Calu3 (cell line): ENCODE results near the gene SNX32. TPM values are rescaled to one million over a fixed set of nuclear protein-coding genes. Genes with fewer than 3 reads are reported as not detected.
A peak's percentile ranks its signal among the peaks of the same experiment; 100 is the strongest.

Experiments used
- BruUV-seq: library from RNA; stranded (reverse); fragments of 400-500 nt; replicated peaks from 2 replicates; lab custom pipeline; 2021; lab: Mats Ljungman, UMichigan
- CTCF ChIA-PET: fragments of 300-600 bp; sonication (Branson Sonifier 250); formaldehyde crosslinking; loops from one replicate; lab custom pipeline; 2022; ENCODE audit warnings: antibody characterized with exemption; lab: Charles Lee
- DNase-seq: peaks from one replicate; pipeline ENCODE4 v3.0.0; 2022
- H3K27ac Mint-ChIP-seq: one replicate; pipeline ENCODE4 v1.8.0; 2022; ENCODE audit warnings: mixed read lengths; ENCODE audit not compliant: unreplicated experiment
- H3K27me3 Mint-ChIP-seq: one replicate; pipeline ENCODE4 v1.8.0; 2022; ENCODE audit warnings: mixed read lengths; ENCODE audit not compliant: unreplicated experiment
- H3K36me3 Mint-ChIP-seq: one replicate; pipeline ENCODE4 v1.8.0; 2022; ENCODE audit warnings: mild to moderate bottlenecking, moderate library complexity, mixed read lengths; ENCODE audit not compliant: insufficient read depth, unreplicated experiment
- H3K4me1 Mint-ChIP-seq: one replicate; pipeline ENCODE4 v1.8.0; 2022; ENCODE audit warnings: mild to moderate bottlenecking, low read depth, mixed read lengths; ENCODE audit not compliant: unreplicated experiment
- H3K4me3 Mint-ChIP-seq: one replicate; pipeline ENCODE4 v1.8.0; 2022; ENCODE audit warnings: mild to moderate bottlenecking, low read depth, moderate library complexity, mixed read lengths; ENCODE audit not compliant: unreplicated experiment
- H3K9me3 Mint-ChIP-seq: one replicate; pipeline ENCODE4 v1.8.0; 2022; ENCODE audit warnings: low read depth, mixed read lengths; ENCODE audit not compliant: unreplicated experiment
- intact Hi-C: fragments of 100-400 bp; cut with micrococcal nuclease; formaldehyde crosslinking; loops from one replicate; pipeline ENCODE4 v1.10.0; 2022; ENCODE audit not compliant: unreplicated experiment
- total RNA-seq: library from RNA; stranded (reverse); gene quantifications from 2 replicates; pipeline ENCODE4 v1.2.3, GENCODE V29; 2022
- TF ChIP-seq, protein P1 (sequence below): fragments of 200-600 bp; IDR thresholded peaks from one replicate; pipeline ENCODE4 v1.8.0; 2022; ENCODE audit warnings: antibody characterized with exemption; ENCODE audit not compliant: unreplicated experiment

SNX32 gene
- total RNA-seq, 1 experiment from 2014 or later: not detected

GRCh38 chr11:65789230-65790103, 44.3 kb upstream of the SNX32 start:
- CTCF ChIA-PET: interaction anchor here (0.7 to 1.3 kb wide), 4 partner anchors 10 to 51 kb away, joined by 3 to 5 read pairs (median 4); no protein-coding TSS in a partner anchor
- H3K27ac Mint-ChIP-seq: no peak overlapping the region
- intact Hi-C loops: no loop called here
- TF ChIP-seq, protein P1, sequence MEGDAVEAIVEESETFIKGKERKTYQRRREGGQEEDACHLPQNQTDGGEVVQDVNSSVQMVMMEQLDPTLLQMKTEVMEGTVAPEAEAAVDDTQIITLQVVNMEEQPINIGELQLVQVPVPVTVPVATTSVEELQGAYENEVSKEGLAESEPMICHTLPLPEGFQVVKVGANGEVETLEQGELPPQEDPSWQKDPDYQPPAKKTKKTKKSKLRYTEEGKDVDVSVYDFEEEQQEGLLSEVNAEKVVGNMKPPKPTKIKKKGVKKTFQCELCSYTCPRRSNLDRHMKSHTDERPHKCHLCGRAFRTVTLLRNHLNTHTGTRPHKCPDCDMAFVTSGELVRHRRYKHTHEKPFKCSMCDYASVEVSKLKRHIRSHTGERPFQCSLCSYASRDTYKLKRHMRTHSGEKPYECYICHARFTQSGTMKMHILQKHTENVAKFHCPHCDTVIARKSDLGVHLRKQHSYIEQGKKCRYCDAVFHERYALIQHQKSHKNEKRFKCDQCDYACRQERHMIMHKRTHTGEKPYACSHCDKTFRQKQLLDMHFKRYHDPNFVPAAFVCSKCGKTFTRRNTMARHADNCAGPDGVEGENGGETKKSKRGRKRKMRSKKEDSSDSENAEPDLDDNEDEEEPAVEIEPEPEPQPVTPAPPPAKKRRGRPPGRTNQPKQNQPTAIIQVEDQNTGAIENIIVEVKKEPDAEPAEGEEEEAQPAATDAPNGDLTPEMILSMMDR: no peak
- peaks cover 48% of the 10 kb centered on the region for H3K4me1 Mint-ChIP-seq
- no peaks in the 10 kb centered on the region for H3K9me3 Mint-ChIP-seq
- peaks cover 64% of the 10 kb centered on the region for H3K36me3 Mint-ChIP-seq
- H3K27me3 Mint-ChIP-seq: no peaks in the 10 kb centered on the region
- peak overlapping the region; percentile 86 for H3K4me3 Mint-ChIP-seq
- no peak for DNase-seq
- BruUV-seq: TSS peak; percentile 47

DNA sequence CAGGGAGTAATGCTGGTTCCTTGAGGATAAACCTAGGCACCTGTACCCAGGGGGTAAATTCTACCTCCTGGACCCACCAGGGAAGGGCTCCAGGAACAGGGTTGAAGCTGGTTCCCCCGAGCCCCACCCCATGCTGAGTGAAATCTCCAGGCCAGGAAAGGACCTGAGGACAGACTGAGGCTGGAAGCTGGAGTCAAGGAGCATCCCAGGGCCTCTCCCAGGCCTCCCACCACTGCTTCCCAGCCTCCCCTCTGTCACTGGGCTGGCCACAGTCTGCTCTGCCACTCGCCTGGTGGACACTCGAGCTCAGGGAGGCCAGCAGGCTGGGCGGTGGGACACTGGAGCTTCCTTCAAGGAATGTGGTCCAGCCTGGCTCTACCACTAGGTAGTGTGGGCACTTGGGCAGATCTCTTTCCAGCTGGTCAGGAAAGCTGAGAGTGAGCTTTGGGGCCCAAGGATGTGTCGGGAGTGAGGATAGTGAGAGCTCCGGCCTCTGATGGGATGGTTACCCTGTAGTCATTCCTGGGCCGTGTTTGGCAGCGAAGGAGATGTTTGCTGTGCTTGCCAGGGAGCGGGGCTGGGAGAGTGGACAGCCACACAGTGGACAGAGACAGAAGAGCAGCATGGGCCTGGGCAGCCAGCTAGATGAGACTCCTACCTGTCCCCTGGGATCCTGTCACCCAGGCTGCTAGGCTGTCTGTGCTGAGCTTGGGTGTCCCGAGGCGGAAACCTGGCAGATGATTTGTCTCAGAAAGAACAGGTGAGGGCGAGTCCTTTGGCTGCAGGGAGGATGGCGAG, 43.5 kb upstream of the SNX32 start:
- no peaks in the 10 kb centered on the region for H3K27me3 Mint-ChIP-seq
- peaks cover 72% of the 10 kb centered on the region for H3K36me3 Mint-ChIP-seq
- TF ChIP-seq, protein P1: no peak
- H3K9me3 Mint-ChIP-seq: no peaks in the 10 kb centered on the region
- H3K4me3 Mint-ChIP-seq: peak overlapping the region; percentile 61
- peak overlapping the region; percentile 12 for H3K27ac Mint-ChIP-seq
- H3K4me1 Mint-ChIP-seq: peaks cover 45% of the 10 kb centered on the region
- no peak for DNase-seq
- no TSS peak for BruUV-seq
- intact Hi-C loops: no loop called here
- CTCF ChIA-PET: interaction anchor here (0.7 to 1.3 kb wide), 3 partner anchors 10 to 50 kb away, joined by 3 to 5 read pairs (median 3); no protein-coding TSS in a partner anchor

DNA sequence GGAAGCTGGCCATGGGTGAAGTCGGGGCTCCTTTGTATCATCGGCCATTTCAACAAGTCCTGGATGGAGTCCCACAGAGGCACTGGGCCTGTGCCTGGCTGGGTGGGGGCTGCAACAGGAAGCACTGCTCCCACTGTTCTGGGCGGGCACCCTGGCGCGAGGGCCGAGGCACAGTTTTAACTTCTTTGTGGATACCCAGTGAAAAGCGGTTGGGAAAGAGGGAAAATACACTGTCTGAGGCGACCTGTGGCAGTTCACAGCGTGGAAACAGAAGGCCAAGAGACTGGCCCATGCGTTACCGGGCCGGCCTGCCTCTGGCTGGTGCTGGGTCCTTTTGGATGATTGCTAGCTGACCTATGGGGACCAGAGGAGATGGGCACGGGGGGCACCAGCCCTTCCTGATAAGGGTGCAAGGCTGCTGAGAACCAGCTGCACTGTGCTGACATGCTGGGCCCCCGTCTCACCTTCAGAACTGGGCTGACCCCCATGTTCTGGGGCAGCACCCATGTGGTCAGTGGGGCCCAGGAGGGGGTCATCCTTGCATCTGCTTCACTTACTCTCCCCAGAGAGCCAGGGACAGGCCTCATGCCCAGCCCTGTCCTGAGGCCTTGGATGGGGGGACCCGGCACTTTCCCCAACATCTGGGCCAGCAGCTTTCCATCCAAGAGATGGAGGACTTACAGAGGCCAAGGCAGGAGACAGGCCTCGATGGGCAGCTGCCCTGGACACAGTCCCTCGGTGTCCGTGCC, 42.7 kb upstream of the SNX32 start:
- Mint-ChIP-seq H3K4me1 (peaks cover 37% of the 10 kb centered on the region), H3K27ac (peak overlapping the region; percentile 12), H3K27me3 (no peaks in the 10 kb centered on the region), H3K36me3 (peaks cover 69% of the 10 kb centered on the region), H3K9me3 (no peaks in the 10 kb centered on the region), H3K4me3 (peak overlapping the region; percentile 61)
- DNase-seq: no peak
- TF ChIP-seq, protein P1: no peak
- intact Hi-C loops: no loop called here
- CTCF ChIA-PET: interaction anchor here (1.3 to 2.0 kb wide), 3 partner anchors 11 to 71 kb away, joined by 3 to 13 read pairs (median 5); partner anchors contain the start of genes AP5B1 and RNASEH2C
- BruUV-seq: no TSS peak
